LNCaP clone FGC (cell line): Measurements from ENCODE around the gene PSMG3.

ENCODE experiments used
- DNase-seq: peaks from one replicate; pipeline ENCODE4 v3.0.0-alpha.2; 2011; ENCODE audit warnings: low read depth
- H3K4me3 ChIP-seq: 2 replicates; pipeline ENCODE4 v1.5.1; 2011; ENCODE audit warnings: mild to moderate bottlenecking, low read depth, low read length, control low read depth
- TF ChIP-seq, protein P1 (sequence below): IDR thresholded peaks from 2 replicates; pipeline ENCODE4 v1.5.1; 2012; ENCODE audit warnings: mild to moderate bottlenecking; ENCODE audit not compliant: control insufficient read depth, insufficient read depth; ENCODE audit errors: extremely low read depth

The PSMG3 gene

DNA sequence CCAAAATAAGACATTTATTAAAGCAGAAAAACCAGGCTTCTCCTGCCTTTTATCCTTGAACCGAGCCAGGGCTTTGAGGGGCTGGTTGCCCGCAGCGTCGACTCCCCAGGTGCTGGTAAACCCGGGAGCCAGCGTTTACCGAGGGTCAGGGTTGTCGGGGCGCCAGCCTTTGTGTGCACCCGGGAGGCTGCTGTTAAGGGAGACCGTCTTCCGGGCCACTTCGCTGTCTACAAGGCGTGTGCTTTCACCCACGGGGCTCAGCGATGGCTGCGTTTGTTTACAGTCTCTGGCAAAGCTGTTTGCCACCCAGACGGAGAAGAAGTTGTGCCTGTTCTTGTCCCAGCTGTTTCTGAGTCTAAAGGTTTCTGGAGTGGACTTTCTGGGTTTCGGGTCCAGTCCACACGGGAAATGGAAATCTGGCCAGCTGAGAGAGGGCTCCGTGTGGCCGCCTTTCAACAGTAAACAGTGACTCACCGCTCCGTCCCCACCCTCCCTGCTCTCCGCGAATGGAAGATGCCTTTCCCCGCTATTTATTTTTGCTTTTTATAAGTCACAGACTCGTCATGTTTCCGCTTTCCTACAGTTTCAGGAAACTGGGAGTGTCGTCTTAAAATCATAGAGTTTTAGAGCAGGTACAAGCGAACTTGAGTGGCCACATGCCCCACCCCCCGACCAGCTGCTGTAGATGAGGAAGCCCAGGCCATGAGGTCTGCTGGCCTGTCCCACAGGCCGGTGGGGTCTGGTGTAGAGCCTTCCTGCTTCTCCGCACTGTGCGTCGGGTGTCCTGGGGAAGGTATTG, 37.2 kb downstream of the PSMG3 start:
- TF ChIP-seq, protein P1, sequence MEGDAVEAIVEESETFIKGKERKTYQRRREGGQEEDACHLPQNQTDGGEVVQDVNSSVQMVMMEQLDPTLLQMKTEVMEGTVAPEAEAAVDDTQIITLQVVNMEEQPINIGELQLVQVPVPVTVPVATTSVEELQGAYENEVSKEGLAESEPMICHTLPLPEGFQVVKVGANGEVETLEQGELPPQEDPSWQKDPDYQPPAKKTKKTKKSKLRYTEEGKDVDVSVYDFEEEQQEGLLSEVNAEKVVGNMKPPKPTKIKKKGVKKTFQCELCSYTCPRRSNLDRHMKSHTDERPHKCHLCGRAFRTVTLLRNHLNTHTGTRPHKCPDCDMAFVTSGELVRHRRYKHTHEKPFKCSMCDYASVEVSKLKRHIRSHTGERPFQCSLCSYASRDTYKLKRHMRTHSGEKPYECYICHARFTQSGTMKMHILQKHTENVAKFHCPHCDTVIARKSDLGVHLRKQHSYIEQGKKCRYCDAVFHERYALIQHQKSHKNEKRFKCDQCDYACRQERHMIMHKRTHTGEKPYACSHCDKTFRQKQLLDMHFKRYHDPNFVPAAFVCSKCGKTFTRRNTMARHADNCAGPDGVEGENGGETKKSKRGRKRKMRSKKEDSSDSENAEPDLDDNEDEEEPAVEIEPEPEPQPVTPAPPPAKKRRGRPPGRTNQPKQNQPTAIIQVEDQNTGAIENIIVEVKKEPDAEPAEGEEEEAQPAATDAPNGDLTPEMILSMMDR, result no peak
- H3K4me3 ChIP-seq, result peak overlapping the region; percentile 76
- peak; percentile 94 for DNase-seq

DNA sequence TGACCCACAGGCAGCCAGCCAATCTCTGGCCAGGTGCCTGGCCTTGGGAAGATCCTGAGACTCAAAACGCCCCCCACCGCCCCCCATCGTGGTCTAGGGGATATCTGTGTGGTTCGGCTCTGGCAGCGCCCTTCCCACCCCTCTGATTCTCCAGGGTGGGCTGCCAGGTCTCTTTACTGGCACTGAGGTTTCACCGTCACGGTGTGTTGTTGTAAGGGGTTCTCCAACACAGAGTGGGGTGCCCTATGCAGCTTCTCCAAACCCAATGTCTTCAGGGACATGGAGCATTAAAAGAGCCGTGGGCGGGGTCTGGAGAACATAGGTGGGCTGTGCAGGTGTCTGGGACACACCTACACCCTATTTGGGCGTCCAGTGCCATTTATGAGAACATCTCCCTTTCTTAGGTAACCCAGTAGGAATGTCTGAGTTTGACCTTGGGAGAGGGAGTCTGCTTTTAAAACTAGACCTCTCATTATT, 37.8 kb downstream of the PSMG3 start:
- no peak for DNase-seq
- H3K4me3 ChIP-seq, result peak overlapping the region; percentile 76
- TF ChIP-seq, protein P1, result no peak

DNA sequence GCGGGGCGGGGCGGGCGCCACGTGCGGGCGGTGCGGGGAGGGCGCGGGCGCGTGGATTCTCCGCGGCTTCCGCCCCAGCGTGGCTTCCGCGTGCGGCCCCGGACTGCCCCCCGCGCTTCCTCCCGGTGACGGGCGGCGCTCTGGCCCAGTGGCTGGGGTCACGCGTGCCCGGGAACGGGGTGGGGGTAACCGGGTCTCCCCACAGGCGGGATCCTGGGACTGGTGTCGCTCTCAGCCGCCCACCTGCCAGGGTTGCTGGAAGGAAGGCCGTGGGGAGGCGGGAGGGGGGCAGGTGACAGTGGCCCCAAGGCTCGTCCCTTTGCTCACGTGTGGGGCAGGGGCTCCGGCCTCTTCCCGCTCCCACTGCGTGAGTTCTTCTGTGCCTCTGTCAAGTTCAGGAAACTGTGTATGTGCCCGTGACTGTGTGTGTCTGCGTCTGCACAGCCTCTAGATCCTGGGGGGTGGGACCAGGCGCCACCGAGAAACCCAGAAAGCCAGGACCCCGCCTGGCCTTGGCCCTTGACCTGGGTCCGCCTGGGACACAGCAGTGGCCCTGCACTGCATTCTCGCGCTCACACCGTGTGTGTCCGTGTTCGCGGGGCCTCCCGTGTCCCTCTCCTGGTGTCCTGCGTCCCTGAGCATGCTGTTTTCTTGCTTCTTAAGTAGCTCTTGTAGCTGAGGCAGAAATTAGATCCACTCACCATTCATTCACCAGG, 38.4 kb downstream of the PSMG3 start:
- TF ChIP-seq, protein P1, result no peak
- DNase-seq, result no peak
- H3K4me3 ChIP-seq, result peak overlapping the region; percentile 76

DNA sequence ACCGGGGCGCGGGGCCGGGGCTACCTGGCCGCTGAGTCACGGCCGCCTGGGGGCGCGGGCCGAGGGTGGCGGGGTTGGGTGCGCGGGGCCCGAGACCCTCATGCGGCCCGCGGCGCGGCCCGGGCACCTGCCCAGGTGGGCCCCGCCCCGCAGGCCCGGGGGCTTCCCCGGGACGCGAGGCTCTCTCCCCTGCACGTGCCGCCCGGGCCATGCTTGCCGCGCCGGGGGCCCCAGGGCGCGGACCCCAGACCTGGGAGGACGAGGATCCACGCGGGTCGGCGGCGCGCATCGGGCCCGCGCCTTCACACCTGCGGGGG, 38.9 kb downstream of the PSMG3 start:
- no peak for DNase-seq
- peak overlapping the region; percentile 76 for H3K4me3 ChIP-seq
- TF ChIP-seq, protein P1, result no peak

DNA sequence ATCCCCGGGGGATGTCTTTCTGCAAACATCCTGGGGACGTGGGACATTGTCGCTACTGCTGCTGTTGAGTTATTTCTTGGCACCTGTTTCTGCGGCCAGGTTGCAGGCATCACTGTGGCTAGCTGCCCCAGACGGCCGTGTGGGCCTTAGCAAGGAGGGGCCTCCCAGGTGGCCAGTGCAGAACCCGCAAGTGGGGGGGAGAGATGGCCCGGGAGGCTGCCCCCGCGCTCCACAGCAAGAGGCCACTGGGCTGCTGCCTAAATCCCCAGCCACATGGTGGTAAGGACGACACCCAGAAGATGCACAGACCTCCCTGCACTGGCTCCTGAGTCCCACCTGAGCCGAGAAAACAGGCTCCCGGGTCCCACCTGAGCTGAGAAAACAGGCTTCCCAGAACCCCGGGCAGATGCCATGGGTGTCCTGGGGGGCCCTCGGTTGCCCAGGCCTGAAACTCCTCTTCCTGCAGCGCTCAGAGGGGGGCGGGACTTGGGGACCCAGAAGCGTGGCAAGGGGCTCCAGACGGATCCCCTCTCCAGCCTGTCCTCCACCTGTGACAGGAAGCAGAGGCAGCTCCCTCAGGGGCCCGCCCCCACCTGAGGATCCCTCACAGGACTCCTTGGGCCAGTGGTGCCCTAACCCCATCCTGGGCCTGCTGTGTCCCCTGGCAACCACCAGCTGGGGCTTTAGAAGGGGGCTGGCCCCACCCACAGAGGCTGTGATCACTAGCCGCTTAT, 40.3 kb downstream of the PSMG3 start:
- no peak for DNase-seq
- H3K4me3 ChIP-seq, result no peak overlapping the region; the same call in 1 of the 2 replicates
- TF ChIP-seq, protein P1, result no peak

DNA sequence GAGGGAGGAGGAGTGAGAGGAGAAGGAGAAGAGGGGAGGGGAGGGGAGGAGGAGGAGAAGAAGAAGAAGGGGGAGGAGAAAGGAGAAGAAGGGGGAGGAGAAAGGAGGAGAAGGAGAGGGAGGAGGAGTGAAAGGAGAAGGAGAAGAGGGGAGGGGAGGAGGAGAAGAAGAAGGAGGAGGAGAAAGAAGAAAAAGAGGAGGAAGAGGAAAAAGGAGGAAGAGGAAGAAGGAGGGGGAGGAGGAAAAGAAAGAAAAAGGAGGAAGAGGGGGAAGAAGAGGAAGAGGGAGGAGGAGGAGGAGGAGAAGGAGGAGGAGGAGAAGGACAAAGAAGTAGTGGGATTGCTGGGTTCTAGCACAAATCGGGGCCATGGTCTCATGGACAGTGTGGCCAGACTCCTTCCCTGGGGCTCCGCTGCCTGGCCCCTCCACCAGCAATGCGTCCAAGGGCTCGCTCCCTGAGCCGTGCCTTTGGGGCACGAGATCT, 43.5 kb downstream of the PSMG3 start:
- TF ChIP-seq, protein P1, result no peak
- no peak overlapping the region for H3K4me3 ChIP-seq
- no peak for DNase-seq
